Measurements from ENCODE around the gene CAPN5.

CAPN5 gene

DNA sequence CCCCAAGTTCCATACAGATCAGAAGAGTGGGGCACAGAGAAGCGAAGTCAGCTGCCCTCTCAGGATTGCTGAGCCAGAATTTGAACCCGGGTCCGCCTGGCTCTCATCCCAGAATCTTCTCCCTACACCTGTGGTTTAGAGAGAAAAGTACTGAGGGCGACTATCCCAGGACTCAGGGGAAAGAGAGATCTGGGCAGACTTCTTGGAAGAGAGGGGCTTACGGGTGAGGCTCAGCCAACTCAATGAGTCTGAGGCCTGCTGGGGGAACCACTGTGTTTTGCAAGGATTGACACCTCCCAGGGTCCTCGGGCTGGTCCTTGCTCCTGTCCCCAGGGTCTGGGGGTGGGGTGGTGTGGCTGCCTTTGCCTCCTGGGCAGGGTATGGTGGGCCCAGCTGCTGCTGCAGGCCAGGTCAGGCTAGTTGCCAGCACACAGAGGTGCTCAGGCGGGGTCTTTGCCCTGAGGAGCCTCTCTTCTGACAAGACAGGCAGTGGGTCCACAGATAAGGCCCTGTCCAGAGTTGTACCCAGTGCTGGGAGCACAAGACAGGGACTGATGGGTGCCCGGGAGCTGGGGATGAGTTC lies 1.2 kb downstream of the CAPN5 start:
- DNase-seq: no peak

DNA sequence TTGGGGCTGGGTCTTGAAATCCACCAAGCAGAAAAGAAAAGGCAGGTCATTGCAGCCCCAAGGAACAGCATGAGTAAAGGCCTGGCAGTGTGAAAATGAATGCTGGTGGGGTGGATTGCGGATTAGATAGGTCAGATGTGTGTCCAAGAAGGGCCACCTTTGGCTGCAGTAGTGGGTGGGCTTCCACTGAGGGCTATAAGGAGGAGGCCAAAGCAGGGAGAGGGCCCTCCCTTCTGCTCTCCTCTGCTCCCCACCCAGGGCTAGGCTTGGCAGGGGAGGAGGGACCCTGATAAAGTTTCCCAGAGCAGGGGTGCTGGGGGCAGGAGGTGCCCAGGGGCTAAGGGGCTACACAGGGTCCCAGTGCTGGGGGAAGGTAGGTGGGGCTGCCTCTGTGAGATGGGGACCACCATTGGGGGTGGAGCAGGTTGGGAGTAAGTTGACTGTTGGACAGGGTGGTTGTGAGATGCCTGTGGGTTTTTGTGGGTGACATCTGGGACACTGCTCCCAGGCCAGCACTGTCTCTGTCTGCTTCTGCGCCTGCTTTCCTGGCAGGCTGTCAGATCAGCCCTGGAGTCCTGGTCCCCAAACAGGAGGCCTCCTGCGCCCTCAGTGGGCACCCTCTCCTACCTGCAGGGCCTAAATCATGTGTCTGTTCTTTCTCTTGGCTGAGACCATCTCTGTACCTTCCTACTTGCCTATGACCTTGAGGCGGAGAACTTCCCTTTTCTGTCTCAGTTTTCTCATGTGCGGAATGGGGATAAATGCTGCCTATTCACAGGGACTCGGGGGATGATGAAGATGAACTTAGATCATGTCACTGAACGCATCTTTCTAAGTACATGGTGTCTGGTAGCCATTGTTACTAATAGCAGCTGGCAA lies 1.9 kb downstream of the CAPN5 start:
- DNase-seq: no peak

DNA sequence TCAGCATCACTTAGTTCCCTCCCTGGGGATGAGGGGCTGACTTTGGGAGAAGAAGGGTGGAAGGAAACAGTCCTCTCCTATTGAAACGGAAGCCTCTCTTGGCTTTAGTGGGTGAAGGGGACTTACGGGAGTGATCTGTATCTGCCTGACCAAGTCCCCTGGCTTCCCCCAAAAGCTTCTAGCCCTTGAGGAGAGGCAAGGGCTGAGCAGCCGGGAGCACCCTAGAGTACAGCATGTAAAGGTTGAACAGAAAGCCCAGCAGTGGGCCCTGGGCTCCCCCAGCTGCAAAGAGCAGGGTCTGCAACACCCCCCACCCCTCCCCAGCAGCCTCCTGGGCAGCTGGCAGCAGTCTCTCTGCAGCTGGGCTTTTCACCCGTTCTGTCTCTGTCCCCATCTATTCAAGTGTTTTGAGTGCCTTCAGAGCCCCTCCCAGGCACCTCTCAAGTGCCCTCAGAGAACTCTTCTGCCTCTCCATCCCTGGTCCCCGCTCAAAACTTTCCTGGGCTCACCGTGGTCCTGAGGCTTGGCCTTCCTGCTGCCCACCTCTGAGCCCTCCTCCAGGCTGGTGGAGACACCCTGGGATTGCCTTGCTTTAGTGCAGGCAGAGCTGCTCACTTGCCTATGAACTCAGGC lies 2.7 kb downstream of the CAPN5 start:
- no peak for DNase-seq

- no peak for DNase-seq
Measured at GRCh38 chr11:77069969-77070582, 3.3 kb downstream of the CAPN5 start.

GRCh38 chr11:77071077-77071476 lies 4.3 kb downstream of the CAPN5 start:
- DNase-seq: no peak

GRCh38 chr11:77071671-77072605 lies 5.2 kb downstream of the CAPN5 start:
- no peak for DNase-seq

- no peak for DNase-seq
Measured at GRCh38 chr11:77072851-77073327, 6.1 kb downstream of the CAPN5 start.

DNA sequence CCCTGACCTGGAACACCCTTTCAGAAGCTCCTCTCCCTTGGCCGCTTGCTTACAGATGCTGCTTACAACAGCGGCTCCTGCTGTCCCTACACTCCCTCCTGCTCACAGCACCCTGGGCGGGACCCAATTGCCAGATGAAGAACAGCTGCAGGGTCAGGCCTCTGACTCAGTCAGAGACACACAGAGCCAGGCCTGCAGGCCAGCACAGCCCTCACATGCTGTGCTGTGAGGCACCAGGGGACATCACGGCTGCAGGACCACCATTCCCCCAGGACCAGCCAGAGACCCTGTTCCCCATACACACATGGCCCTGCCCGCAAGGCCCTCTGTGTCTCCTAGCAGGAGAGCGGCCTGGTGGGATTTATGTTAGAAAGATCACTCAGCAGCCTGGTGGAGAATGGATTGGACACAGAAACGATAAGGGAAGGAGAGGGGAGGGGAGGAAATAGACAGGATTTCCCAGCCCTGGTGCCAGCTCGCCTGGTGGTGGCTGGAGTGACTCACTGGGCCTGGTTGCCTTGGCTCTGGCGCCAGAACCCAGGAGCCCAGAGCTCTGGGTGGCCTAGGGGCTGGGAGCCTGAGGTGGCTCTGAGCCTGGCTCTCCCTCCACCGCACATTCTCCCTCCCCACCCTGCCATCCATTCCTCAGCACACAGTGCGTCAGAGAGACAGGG lies 6.7 kb downstream of the CAPN5 start:
- peak; percentile 91 for DNase-seq

DNA sequence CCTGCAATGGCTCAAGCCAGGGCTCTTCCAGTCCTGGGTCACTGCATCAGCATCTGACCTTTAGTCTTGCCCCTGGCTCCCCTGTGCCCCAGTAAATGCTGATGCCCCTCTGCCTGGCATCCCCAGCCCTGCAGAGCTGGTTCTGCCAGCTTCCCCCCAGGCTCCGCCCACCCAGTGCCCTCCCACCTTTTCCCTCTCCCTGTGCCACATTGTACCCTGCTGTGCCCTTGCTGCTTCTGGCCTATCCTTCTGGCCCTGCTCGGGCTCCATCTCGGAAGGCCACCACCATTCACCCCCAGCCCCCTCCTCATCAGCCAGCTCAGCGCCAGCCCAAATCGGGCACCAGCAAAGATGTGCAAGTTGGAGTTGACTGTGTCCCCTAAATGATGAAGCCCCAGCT lies 7.4 kb downstream of the CAPN5 start:
- no peak for DNase-seq

DNA sequence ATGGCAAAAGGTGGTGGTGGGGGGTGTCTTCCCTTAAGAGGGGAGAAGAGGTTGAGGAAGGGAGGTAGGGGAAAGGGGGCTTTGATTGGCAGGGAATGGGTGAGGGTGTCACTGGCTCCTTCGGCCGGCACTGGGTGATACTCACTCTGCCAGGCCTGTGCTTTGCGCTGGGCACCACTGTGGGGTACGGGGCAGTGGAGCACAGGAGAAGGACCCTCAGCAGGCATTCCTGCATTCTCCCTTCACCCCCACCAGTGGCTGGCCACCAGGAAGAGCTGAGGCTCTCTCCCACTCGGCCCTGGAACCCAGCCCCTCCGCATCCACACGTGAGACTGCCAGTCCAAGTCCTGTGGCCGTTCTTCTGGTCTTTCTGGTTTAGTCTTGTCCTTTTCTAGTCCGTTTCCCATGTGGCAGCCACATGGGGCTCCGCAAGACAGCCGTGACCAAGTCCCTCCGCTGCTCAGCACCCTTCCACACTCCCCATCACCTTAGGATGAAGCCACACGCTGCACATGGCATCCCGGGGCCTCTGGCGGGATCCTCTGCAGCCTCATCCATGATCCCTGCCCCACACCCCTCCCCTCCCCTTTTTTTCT lies 8.0 kb downstream of the CAPN5 start:
- no peak for DNase-seq

- no peak for DNase-seq
Measured at GRCh38 chr11:77075425-77075905, 8.7 kb downstream of the CAPN5 start.

DNA sequence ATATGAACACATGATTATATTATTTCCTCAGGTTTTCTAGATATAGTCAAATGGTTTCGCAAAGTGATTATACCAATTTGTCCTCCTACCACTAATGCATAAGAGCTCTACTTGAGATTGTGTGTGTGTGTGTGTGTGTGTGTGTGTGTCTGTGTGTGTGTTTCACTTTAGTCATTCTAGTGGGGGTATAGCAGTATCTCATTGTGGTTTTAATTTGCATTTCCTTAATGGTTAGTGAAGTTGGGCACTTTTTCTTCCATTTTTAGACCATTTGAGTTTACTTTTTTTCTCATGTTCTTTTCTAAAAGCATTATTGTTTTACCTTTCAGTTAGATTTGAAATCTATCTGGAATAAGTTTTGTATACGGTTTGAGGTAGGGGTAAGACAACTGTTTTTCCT lies 12.9 kb downstream of the CAPN5 start:
- no peak for DNase-seq

DNA sequence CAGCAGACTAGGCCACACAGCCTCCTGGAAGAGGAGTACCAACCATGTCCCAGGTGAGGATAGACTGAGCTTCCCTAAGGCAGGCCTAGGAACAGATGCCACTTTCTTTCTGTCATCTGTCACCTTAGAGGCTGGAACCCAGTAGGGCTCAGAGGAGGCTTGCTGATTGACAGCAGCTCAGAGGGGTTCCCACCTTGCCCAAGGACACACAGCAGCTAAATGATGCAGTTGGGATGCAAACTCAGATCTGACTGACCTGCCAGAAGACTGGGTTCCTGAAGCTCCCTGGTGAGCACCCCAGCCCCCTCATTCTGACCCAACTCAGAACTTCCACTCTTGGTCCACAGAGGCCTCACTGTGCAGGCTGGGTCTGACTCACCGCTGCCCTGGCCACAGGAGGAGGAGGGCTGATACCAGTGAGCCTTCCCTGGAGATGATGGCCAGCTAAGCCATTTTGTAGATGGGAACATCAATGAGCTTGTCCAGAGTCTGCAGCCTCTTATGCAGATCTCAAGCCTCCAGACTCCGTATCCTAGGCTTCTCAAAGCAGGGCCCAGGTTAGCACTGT lies 14.0 kb downstream of the CAPN5 start:
- DNase-seq: no peak

GRCh38 chr11:77081381-77081851 lies 14.6 kb downstream of the CAPN5 start:
- DNase-seq: no peak

DNA sequence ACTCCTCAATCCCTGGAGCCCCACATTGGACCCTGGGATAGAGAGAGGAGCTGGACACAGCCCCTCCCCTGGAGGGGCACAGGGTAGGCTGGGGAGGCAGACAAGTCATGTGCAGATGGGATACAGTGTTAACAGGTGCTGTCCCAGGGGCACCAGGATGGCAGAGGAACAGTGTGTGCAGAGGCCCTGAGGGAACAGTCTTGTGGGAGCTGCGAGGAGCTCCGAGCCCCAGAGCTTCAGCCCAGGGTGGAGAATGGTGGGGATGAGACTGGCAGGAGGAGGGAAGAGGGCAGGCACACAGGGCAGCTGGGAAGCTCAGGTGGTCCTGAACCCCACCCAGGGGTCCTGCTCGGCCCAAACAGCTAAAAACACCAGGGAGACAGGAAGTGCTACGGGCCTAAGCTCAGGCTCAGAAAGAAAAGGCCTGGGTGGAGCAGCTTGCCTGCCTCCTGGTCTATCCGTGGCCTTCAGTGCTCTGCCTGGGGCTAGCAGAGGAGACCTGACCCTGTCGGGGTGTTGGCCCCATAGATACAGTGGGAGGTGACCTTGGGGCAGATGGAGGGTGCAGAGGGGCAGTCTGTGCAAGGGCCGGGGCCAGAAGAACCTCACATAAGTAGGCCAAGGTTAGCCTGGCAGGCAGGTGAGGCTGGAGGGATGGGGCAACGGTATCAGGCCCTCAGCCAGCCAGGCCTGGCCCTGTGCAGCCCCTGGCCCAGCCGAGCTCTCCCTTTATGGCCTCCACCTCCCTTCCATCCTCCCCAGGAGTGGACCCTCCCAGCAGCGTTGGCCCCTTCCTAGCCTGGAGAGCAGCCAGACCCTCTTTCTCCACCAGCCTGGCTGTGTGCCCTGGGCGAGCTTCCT lies 15.4 kb downstream of the CAPN5 start:
- DNase-seq: no peak

DNA sequence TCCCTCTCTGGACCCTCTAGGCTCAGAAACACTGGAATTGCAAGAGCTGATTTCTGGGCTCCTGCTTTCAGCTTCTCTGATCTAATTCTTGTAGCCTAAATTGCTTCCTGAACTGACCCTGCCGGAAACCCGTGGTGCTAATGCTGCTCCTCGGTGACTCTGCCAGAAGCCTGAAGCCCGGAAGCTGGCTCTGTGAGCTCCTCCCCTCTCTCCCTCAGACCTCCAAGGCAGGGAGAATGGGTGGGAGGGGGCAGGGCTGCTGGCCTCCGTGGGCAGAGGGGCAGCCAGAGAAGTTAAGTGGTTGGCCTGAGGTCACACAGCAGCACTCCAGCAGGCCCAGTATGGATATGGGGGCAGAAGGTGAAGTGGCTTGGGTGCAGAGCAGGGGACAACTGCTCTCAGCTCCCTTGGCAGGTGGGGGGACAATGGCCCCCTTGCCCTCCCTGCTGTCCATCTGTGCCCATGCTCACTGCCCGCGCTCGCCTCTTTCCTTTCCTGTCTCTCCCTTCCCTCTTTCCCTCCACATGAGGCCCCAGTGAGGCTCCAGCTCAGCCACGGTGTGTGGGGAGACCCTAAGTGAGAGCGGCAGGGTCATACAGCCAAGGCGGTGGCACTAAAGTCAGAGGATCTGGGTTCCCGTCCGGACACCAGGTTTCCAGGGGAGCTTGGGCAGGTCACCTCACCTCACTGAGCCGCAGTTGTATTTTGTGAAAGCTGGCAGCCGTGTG lies 16.2 kb downstream of the CAPN5 start:
- no peak for DNase-seq

DNA sequence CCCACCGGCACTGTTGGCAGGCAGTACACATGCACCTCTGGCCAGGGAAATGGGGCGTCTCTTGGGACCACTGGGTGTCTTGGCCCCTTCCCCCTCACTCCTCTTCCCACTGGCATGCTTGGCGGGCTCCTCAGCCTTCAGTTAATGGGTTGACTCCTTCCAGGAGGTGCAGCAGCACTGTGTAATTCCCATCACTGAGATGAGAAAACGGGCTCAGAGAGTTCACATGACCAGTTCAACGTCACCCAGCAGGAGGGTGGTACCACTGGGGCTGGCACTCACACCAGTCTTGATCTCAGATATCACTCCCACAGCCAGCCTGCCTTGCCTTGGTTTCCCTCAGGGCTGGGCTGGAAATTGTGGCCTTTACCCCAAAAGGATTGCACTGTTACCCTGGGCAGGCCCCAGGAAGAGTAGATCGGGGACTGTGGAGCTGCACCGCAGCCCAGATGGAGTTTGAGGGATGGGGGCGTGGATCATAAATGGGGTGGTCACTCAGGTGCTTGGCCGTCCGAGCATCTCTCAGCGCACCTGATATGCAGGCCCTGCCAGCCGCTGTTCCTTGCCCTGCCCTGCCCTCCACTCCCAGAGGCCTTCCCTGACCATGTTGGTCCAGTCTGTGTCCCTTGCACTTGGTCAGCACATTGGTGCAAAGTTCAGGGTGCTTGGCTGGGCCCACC lies 16.9 kb downstream of the CAPN5 start:
- no peak for DNase-seq

DNA sequence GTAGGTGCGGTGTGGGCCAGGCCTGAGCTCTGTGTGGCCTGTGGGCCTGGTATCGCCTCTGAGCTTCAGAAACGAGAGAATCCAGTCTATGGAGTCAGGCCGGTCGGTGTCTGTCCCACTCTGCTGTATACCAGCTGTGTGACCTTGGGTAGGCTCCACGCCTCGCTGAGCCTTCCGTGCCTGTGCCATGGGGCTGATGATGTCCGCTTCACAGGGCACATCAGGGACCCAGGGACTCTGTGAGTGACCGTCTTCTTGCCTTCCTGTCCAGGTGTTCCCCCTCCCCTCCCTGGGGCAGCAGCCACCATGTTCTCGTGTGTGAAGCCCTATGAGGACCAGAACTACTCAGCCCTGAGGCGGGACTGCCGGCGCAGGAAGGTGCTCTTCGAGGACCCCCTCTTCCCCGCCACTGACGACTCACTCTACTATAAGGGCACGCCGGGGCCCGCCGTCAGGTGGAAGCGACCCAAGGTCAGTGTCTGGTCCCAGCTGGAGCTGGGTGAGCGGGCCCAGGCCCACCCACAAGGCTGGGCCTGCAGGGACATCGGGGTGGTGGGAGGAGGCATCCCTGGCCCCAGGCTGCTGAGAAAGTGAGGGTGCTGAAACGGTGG lies 17.9 kb downstream of the CAPN5 start:
- DNase-seq: no peak
